Duodenal mucosa (tissue), 2 donors: ENCODE data around the gene SIGLEC11.
"Not testable (repeated sequence)": the region's sequence is repeated elsewhere in the genome, so short reads cannot be mapped to it uniquely, and the experiment has no call there.

ENCODE experiments used
- H3K27ac ChIP-seq: one replicate; pipeline ENCODE4 v1.7.0; 2013; ENCODE audit warnings: low read depth, low read length
- H3K27me3 ChIP-seq, 2 donors: one replicate each; pipeline ENCODE4 v1.7.0; 2013; ENCODE audit warnings: low read length in 2 of 2, control low read depth in 1 of 2; ENCODE audit not compliant: insufficient read depth in 2 of 2, control insufficient read depth in 1 of 2
- H3K36me3 ChIP-seq, 2 donors: one replicate each; pipeline ENCODE4 v1.7.0; 2013; ENCODE audit warnings: low read length in 2 of 2, control low read depth in 1 of 2; ENCODE audit not compliant: insufficient read depth in 2 of 2, control insufficient read depth in 1 of 2
- H3K4me1 ChIP-seq, 2 donors: one replicate each; pipeline ENCODE4 v1.7.0; 2013; ENCODE audit warnings: low read length in 2 of 2, control low read depth in 1 of 2; ENCODE audit not compliant: insufficient read depth in 2 of 2, control insufficient read depth in 1 of 2
- H3K4me3 ChIP-seq, 2 donors: one replicate each; pipeline ENCODE4 v1.7.0; 2013; ENCODE audit warnings: low read length in 2 of 2, low read depth in 1 of 2
- H3K9ac ChIP-seq, 2 donors: one replicate each; pipeline ENCODE4 v1.7.0; 2013; ENCODE audit warnings: low read length in 2 of 2, low read depth in 1 of 2
- H3K9me3 ChIP-seq, 2 donors: one replicate each; pipeline ENCODE4 v1.7.0; 2013; ENCODE audit warnings: low read length in 2 of 2, control low read depth in 1 of 2; ENCODE audit not compliant: control insufficient read depth in 1 of 2

The SIGLEC11 gene

DNA sequence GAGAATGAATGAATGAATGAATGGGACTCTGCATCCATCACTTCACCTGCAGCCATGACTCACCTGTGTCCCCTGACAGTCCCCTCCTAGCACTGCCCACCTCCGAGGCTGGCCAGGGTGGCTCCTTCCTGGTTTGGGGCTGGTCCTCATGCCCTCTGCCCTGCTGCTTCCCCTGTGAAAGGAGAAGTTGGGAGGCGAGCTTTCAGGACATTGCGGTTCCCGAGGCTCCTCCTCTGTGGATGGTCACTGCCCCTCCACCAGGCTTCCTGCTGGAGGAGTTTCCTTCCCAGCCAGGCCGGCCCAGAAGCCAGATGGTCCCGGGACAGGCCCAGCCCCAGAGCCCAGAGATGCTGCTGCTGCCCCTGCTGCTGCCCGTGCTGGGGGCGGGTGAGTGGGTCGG lies 8.4 kb upstream of the SIGLEC11 start:
- H3K36me3 ChIP-seq, H3K4me1 ChIP-seq, H3K9ac ChIP-seq, H3K9me3 ChIP-seq, H3K27ac ChIP-seq, H3K4me3 ChIP-seq, H3K27me3 ChIP-seq: not testable (repeated sequence)

DNA sequence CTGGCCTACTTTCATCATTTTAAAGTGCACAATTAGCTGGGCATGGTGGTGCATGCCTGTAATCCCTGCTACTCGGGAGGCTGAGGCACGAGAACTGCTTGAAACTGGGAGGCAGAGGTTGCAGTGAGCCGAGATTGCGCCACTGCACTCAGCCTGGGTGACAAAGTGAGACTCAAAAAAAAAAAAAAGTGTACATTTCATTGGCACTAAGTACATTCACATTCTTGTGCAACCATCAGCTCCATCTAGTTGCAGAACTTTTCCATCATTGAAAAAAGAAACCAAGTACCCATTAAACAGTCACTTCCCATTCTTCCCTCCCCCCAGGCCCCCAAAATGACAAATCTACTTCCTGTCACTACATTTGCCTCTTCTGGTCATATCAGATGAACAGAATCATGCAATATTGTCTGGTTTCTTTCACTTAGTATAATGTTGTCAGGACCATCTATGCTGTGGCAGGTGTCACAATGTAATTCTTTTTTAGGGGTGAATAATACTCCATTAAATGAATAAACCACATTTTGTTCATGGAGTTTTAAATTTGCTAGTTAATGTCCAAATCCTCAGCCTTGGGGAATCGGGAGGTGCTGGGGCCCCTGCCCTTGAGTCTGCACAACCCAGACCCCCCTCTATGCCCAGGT lies 7.4 kb upstream of the SIGLEC11 start:
- H3K9me3 ChIP-seq = no peaks in the 10 kb centered on the region
- no peaks in the 10 kb centered on the region for H3K4me1 ChIP-seq
- no peaks in the 10 kb centered on the region for H3K36me3 ChIP-seq
- no peak overlapping the region for H3K4me3 ChIP-seq
- H3K27me3 ChIP-seq = no peaks in the 10 kb centered on the region
- no peak overlapping the region for H3K27ac ChIP-seq
- no peak overlapping the region for H3K9ac ChIP-seq

GRCh38 chr19:49959892-49960291 lies 1.1 kb downstream of the SIGLEC11 start:
- H3K36me3 ChIP-seq, H3K27ac ChIP-seq, H3K4me1 ChIP-seq, H3K9me3 ChIP-seq, H3K4me3 ChIP-seq, H3K27me3 ChIP-seq, H3K9ac ChIP-seq: not testable (repeated sequence)

GRCh38 chr19:49958596-49958995 lies 2.4 kb downstream of the SIGLEC11 start:
- not testable (repeated sequence) for H3K4me3 ChIP-seq, H3K36me3 ChIP-seq, H3K27me3 ChIP-seq, H3K9ac ChIP-seq, H3K9me3 ChIP-seq, H3K27ac ChIP-seq
- peaks cover 5 to 10% of the 10 kb centered on the region in 2 donors for H3K4me1 ChIP-seq

DNA sequence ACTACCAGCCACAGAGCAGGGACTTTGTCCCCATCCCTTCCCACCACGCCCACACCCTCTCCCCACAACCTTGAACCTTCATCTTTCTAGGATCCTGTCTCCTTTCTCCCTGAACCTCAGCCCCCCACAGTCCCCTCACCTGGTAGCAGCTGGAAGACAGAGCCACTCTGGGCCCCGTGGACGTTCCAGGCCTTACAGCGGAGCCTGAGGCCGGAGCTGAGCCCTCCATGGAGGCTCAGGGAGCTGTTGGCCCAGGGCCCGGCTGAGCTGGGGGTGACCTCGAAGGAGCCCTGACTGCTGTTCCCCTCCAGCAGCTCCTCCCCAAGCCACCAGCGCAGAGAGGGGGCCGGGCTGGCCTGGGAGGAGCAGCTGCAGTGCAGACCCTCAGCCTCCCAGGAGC lies 2.8 kb downstream of the SIGLEC11 start:
- not testable (repeated sequence) for H3K9ac ChIP-seq, H3K36me3 ChIP-seq, H3K27me3 ChIP-seq, H3K4me3 ChIP-seq, H3K27ac ChIP-seq, H3K9me3 ChIP-seq
- peaks cover 5 to 10% of the 10 kb centered on the region in 2 donors for H3K4me1 ChIP-seq

DNA sequence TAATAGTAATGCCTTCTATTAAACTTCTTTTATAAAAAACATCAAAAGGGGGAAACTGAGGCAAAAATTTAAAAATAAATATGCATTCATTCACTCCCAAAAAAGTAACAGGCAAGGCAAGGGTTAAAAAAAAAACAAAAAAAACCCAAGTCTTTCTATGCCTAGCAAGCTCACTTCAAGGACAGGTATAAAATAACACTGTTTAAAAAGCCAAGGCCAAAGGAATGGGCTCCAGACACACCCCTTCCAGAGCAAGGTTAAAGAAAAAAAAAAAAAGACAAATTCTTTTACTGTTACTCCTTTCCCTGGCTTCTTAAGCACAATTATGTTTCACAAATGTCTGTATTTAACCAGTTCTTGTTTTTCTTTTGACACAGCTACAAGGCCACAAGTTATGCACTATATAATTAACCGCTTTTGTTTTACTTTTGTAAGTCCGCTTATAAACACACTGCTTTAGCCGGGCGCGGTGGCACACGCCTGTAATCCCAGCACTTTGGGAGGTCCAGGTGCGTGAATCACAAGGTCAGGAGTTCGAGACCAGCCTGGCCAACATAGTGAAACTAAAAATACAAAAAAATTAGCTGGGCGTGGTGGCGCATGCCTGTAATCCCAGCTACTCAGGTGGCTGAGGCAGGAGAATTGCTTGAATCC lies 3.6 kb downstream of the SIGLEC11 start:
- no peak overlapping the region for H3K4me3 ChIP-seq
- H3K9me3 ChIP-seq = no peaks in the 10 kb centered on the region
- peaks cover 5 to 10% of the 10 kb centered on the region in 2 donors for H3K4me1 ChIP-seq
- no peak overlapping the region for H3K27ac ChIP-seq
- no peak overlapping the region for H3K9ac ChIP-seq
- no peaks in the 10 kb centered on the region for H3K36me3 ChIP-seq
- peaks cover 0 to 3% of the 10 kb centered on the region in 2 donors for H3K27me3 ChIP-seq

- H3K9me3 ChIP-seq = no peaks in the 10 kb centered on the region
- H3K27ac ChIP-seq = no peak overlapping the region
- H3K36me3 ChIP-seq = no peaks in the 10 kb centered on the region
Measured at GRCh38 chr19:49956115-49956495, 4.9 kb downstream of the SIGLEC11 start.

GRCh38 chr19:49954933-49955332 lies 6.0 kb downstream of the SIGLEC11 start:
- Histone ChIP-seq H3K9ac (no peak overlapping the region), H3K4me3 (no peak overlapping the region), H3K4me1 (peaks cover 5 to 10% of the 10 kb centered on the region in 2 donors), H3K9me3 (no peaks in the 10 kb centered on the region), H3K27me3 (peaks cover 0 to 3% of the 10 kb centered on the region in 2 donors), H3K27ac (no peak overlapping the region), H3K36me3 (no peaks in the 10 kb centered on the region)

More at GRCh38 chr19:49956115-49956495, 4.9 kb downstream of the SIGLEC11 start:
- Histone ChIP-seq H3K27me3 (peaks cover 0 to 3% of the 10 kb centered on the region in 2 donors), H3K4me3 (no peak overlapping the region), H3K9ac (no peak overlapping the region), H3K4me1 (peaks cover 5 to 10% of the 10 kb centered on the region in 2 donors)

- Histone ChIP-seq H3K9me3 (no peaks in the 10 kb centered on the region), H3K4me3 (no peak overlapping the region), H3K9ac (no peak overlapping the region), H3K4me1 (peaks cover 5 to 10% of the 10 kb centered on the region in 2 donors), H3K36me3 (no peaks in the 10 kb centered on the region), H3K27me3 (peaks cover 0 to 3% of the 10 kb centered on the region in 2 donors), H3K27ac (no peak overlapping the region)
Measured at GRCh38 chr19:49954092-49954829, 6.7 kb downstream of the SIGLEC11 start.

GRCh38 chr19:49953416-49953815 lies 7.6 kb downstream of the SIGLEC11 start:
- no peak overlapping the region for H3K27ac ChIP-seq
- H3K9me3 ChIP-seq = no peaks in the 10 kb centered on the region
- no peaks in the 10 kb centered on the region for H3K36me3 ChIP-seq
- peaks cover 0 to 3% of the 10 kb centered on the region in 2 donors for H3K27me3 ChIP-seq
- H3K9ac ChIP-seq = no peak overlapping the region
- peaks cover 5 to 10% of the 10 kb centered on the region in 2 donors for H3K4me1 ChIP-seq
- no peak overlapping the region for H3K4me3 ChIP-seq
